ENCODE results near the gene MAPK4.

The MAPK4 gene

GRCh38 chr18:50578651-50579050, 18.8 kb downstream of the MAPK4 start:
- in situ Hi-C loops (cut with MboI; ENCODE audit: low pct_unique_long_range_greater_than_20kb, low sequenced_read_pairs, unreplicated experiment): no loop called here
- no peak for TF ChIP-seq CTCF (IDR thresholded peaks at IDR 0.05; ENCODE audit: extremely low read depth, insufficient read depth, missing control alignments)
- no peak for DNase-seq (ENCODE audit: low spot score)

- in situ Hi-C loops (cut with MboI; ENCODE audit: low pct_unique_long_range_greater_than_20kb, low sequenced_read_pairs, unreplicated experiment): no loop called here
- no peak for TF ChIP-seq CTCF (IDR thresholded peaks at IDR 0.05; ENCODE audit: extremely low read depth, insufficient read depth, missing control alignments)
- no peak for DNase-seq (ENCODE audit: low spot score)
Observed at GRCh38 chr18:50579061-50579774, 19.3 kb downstream of the MAPK4 start.

GRCh38 chr18:50581517-50581916, 21.6 kb downstream of the MAPK4 start:
- in situ Hi-C loops (cut with MboI; ENCODE audit: low pct_unique_long_range_greater_than_20kb, low sequenced_read_pairs, unreplicated experiment): no loop called here
- DNase-seq (ENCODE audit: low spot score): no peak
- no peak for TF ChIP-seq CTCF (IDR thresholded peaks at IDR 0.05; ENCODE audit: extremely low read depth, insufficient read depth, missing control alignments)

GRCh38 chr18:50582500-50582899, 22.6 kb downstream of the MAPK4 start:
- DNase-seq (ENCODE audit: low spot score): no peak
- in situ Hi-C loops (cut with MboI; ENCODE audit: low pct_unique_long_range_greater_than_20kb, low sequenced_read_pairs, unreplicated experiment): no loop called here
- no peak for TF ChIP-seq CTCF (IDR thresholded peaks at IDR 0.05; ENCODE audit: extremely low read depth, insufficient read depth, missing control alignments)

GRCh38 chr18:50586710-50587109, 26.8 kb downstream of the MAPK4 start:
- no peak for DNase-seq (ENCODE audit: low spot score)
- in situ Hi-C loops (cut with MboI; ENCODE audit: low pct_unique_long_range_greater_than_20kb, low sequenced_read_pairs, unreplicated experiment): no loop called here
- no peak for TF ChIP-seq CTCF (IDR thresholded peaks at IDR 0.05; ENCODE audit: extremely low read depth, insufficient read depth, missing control alignments)

GRCh38 chr18:50590593-50590992, 30.7 kb downstream of the MAPK4 start:
- no peak for DNase-seq (ENCODE audit: low spot score)
- in situ Hi-C loops (cut with MboI; ENCODE audit: low pct_unique_long_range_greater_than_20kb, low sequenced_read_pairs, unreplicated experiment): no loop called here
- no peak for TF ChIP-seq CTCF (IDR thresholded peaks at IDR 0.05; ENCODE audit: extremely low read depth, insufficient read depth, missing control alignments)

Measured in GM13977 (cell line).